ENCODE results near the gene SH3BP4. TPM values are rescaled to one million over a fixed set of nuclear protein-coding genes. Genes with fewer than 3 reads are reported as not detected.
"Not testable (repeated sequence)": the region's sequence is repeated elsewhere in the genome, so short reads cannot be mapped to it uniquely, and the experiment has no call there.

SH3BP4 gene
- total RNA-seq, 1 experiment from 2014 or later: 19.9 TPM

DNA sequence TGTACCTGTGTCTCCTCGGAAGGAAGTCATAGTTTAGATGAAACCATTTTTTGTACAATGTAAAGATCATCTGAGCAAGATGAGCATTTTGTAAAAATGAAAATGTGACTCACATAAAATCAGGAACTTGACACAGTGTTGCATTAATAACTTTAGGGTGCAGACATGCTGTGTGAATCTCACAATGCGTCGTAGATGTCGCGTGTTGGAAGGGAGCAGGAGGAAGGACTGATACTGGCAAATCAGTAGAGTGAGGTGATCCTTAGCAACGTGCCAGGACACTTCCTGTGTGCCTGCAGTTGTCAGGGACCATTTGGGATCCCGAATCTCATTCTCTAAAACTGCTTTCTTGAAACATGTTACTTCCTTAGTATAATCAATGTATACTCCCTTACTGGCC is 103.1 kb downstream of the SH3BP4 start:
- CTCF ChIA-PET: no interaction called here
- no TSS peak for BruUV-seq (replicated peaks)

DNA sequence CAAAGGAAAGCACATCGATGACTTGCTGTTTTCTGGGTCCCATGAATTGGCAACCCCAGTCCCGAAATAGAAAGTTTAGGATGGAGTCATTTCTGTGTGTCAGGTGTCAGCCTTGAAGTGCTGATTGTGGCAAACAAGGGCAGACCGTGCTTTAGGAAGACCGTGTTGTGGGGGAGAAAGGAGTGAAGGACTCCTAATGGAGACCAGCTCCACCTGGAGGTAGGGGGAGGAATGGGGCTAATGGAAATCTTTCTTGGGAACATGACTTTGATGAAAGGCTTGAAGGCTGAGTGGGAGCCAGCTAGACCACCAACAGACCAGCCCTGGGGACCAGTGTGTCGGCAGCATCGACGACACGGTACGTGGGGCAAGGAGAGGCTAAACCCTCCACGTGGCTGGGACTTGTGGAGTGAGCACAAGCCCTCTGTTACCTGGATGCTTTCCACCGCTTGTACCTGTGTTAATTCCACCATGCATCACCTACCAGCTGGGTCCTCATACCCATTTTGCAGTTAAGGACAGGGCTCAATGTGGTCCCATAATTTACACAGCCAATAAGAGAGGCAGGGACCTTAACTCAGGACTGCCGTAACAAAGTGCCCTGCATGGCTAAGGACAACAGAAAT is 104.2 kb downstream of the SH3BP4 start:
- peaks cover 12% of the 10 kb centered on the region for H3K4me1 ChIP-seq (ENCODE audit: insufficient read depth, low read length, poor library complexity, severe bottlenecking)
- POLR2A ChIA-PET (ENCODE audit: low non-redundant PET): no interaction called here
- peaks cover 11% of the 10 kb centered on the region for H3K36me3 ChIP-seq (ENCODE audit: insufficient read depth, low read length, poor library complexity, severe bottlenecking)
- no peak for TF ChIP-seq EZH2 (IDR thresholded peaks at IDR 0.05; ENCODE audit: borderline replicate concordance, low read depth, low read length, poor library complexity, severe bottlenecking)
- TF ChIP-seq, protein P1, sequence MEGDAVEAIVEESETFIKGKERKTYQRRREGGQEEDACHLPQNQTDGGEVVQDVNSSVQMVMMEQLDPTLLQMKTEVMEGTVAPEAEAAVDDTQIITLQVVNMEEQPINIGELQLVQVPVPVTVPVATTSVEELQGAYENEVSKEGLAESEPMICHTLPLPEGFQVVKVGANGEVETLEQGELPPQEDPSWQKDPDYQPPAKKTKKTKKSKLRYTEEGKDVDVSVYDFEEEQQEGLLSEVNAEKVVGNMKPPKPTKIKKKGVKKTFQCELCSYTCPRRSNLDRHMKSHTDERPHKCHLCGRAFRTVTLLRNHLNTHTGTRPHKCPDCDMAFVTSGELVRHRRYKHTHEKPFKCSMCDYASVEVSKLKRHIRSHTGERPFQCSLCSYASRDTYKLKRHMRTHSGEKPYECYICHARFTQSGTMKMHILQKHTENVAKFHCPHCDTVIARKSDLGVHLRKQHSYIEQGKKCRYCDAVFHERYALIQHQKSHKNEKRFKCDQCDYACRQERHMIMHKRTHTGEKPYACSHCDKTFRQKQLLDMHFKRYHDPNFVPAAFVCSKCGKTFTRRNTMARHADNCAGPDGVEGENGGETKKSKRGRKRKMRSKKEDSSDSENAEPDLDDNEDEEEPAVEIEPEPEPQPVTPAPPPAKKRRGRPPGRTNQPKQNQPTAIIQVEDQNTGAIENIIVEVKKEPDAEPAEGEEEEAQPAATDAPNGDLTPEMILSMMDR (conservative IDR thresholded peaks at IDR 0.05; ENCODE audit: low read depth, low read length): peak; percentile 60
- peak; percentile 49 for DNase-seq (ENCODE audit: low spot score)
- no peak overlapping the region for H3K27ac ChIP-seq (ENCODE audit: low read depth, low read length, poor library complexity, severe bottlenecking)
- intact Hi-C loops (cut with micrococcal nuclease; ENCODE audit: unreplicated experiment): loop anchor here (10.0 kb wide), 1 partner anchor 171 kb away; no protein-coding TSS in a partner anchor
- H3K4me3 ChIP-seq (ENCODE audit: low read depth, low read length, poor library complexity, severe bottlenecking): no peak overlapping the region
- no peaks in the 10 kb centered on the region for H3K9me3 ChIP-seq (ENCODE audit: low read depth, low read length, poor library complexity, severe bottlenecking)
- H3K27me3 ChIP-seq (replicated peaks; ENCODE audit: insufficient read depth, low read depth, low read length, poor library complexity): no peaks in the 10 kb centered on the region
- CTCF ChIA-PET: no interaction called here
- no TSS peak for BruUV-seq (replicated peaks)

More for the DNA sequence above, 103.1 kb downstream of the SH3BP4 start:
- no peak overlapping the region for H3K27ac ChIP-seq (ENCODE audit: low read depth, low read length, poor library complexity, severe bottlenecking)
- H3K27me3 ChIP-seq (replicated peaks; ENCODE audit: insufficient read depth, low read depth, low read length, poor library complexity): no peaks in the 10 kb centered on the region
- TF ChIP-seq, protein P1 (conservative IDR thresholded peaks at IDR 0.05; ENCODE audit: low read depth, low read length): no peak
- no peak for TF ChIP-seq EZH2 (IDR thresholded peaks at IDR 0.05; ENCODE audit: borderline replicate concordance, low read depth, low read length, poor library complexity, severe bottlenecking)
- POLR2A ChIA-PET (ENCODE audit: low non-redundant PET): no interaction called here
- peaks cover 11% of the 10 kb centered on the region for H3K36me3 ChIP-seq (ENCODE audit: insufficient read depth, low read length, poor library complexity, severe bottlenecking)
- H3K4me3 ChIP-seq (ENCODE audit: low read depth, low read length, poor library complexity, severe bottlenecking): no peak overlapping the region
- no peaks in the 10 kb centered on the region for H3K9me3 ChIP-seq (ENCODE audit: low read depth, low read length, poor library complexity, severe bottlenecking)
- no peak for DNase-seq (ENCODE audit: low spot score)
- intact Hi-C loops (cut with micrococcal nuclease; ENCODE audit: unreplicated experiment): loop anchor here (10.0 kb wide), 1 partner anchor 170 kb away; no protein-coding TSS in a partner anchor
- H3K4me1 ChIP-seq (ENCODE audit: insufficient read depth, low read length, poor library complexity, severe bottlenecking): peaks cover 20% of the 10 kb centered on the region

DNA sequence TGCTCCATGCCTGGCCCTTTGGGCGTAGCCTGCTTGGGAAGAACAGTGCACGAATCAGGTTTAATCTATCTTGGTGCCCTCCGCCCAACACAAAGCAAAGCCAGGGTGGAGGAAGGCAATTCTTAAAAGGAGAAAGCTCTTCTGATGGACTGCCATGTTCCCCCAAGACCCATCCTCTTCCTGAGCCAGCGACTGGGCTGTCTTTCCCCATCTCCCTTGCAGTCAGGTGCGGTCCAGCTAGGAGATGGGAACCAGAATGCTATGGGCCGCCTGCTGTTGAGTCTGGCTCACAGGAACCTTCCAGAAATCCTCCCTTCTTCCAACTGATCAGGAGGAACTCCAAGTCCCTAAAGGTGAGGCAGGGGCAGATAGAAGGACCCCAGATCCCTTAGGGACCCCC is 105.0 kb downstream of the SH3BP4 start:
- Histone ChIP-seq H3K9me3 (ENCODE audit: low read depth, low read length, poor library complexity, severe bottlenecking) (no peaks in the 10 kb centered on the region), H3K36me3 (ENCODE audit: insufficient read depth, low read length, poor library complexity, severe bottlenecking) (peaks cover 11% of the 10 kb centered on the region), H3K4me1 (ENCODE audit: insufficient read depth, low read length, poor library complexity, severe bottlenecking) (peaks cover 5% of the 10 kb centered on the region), H3K27me3 (replicated peaks; ENCODE audit: insufficient read depth, low read depth, low read length, poor library complexity) (no peaks in the 10 kb centered on the region), H3K27ac (ENCODE audit: low read depth, low read length, poor library complexity, severe bottlenecking) (no peak overlapping the region), H3K4me3 (ENCODE audit: low read depth, low read length, poor library complexity, severe bottlenecking) (no peak overlapping the region)
- POLR2A ChIA-PET (ENCODE audit: low non-redundant PET): no interaction called here
- no TSS peak for BruUV-seq (replicated peaks)
- intact Hi-C loops (cut with micrococcal nuclease; ENCODE audit: unreplicated experiment): loop anchor here (10.0 kb wide), 1 partner anchor 172 kb away; no protein-coding TSS in a partner anchor
- CTCF ChIA-PET: no interaction called here
- TF ChIP-seq, protein P1 (conservative IDR thresholded peaks at IDR 0.05; ENCODE audit: low read depth, low read length): no peak
- TF ChIP-seq EZH2 (IDR thresholded peaks at IDR 0.05; ENCODE audit: borderline replicate concordance, low read depth, low read length, poor library complexity, severe bottlenecking): no peak
- DNase-seq (ENCODE audit: low spot score): no peak

DNA sequence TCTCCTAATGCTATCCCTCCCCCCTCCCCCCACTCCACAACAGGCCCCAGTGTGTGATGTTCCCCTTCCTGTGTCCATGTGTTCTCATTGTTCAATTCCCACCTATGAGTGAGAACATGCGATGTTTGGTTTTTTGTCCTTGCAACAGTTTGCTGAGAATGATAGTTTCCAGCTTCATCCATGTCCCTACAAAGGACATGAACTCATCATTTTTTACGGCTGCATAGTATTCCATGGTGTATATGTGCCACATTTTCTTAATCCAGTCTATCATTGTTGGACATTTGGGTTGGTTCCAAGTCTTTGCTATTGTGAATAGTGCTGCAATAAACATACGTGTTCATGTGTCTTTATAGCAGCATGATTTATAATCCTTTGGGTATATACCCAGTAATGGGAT is 105.8 kb downstream of the SH3BP4 start:
- H3K27me3 ChIP-seq (replicated peaks; ENCODE audit: insufficient read depth, low read depth, low read length, poor library complexity); BruUV-seq (replicated peaks); H3K27ac ChIP-seq (ENCODE audit: low read depth, low read length, poor library complexity, severe bottlenecking); DNase-seq (ENCODE audit: low spot score); H3K4me1 ChIP-seq (ENCODE audit: insufficient read depth, low read length, poor library complexity, severe bottlenecking); H3K4me3 ChIP-seq (ENCODE audit: low read depth, low read length, poor library complexity, severe bottlenecking); POLR2A ChIA-PET (ENCODE audit: low non-redundant PET); H3K9me3 ChIP-seq (ENCODE audit: low read depth, low read length, poor library complexity, severe bottlenecking): not testable (repeated sequence)
- intact Hi-C loops (cut with micrococcal nuclease; ENCODE audit: unreplicated experiment): loop anchor here (10.0 kb wide), 1 partner anchor 173 kb away; no protein-coding TSS in a partner anchor
- H3K36me3 ChIP-seq (ENCODE audit: insufficient read depth, low read length, poor library complexity, severe bottlenecking): peaks cover 10% of the 10 kb centered on the region
- CTCF ChIA-PET: interaction anchor here (0.6 kb wide), 1 partner anchor 461 kb away, joined by 3 read pairs; no protein-coding TSS in a partner anchor
